Right atrium auricular region (tissue), 2 donors: ENCODE results near the gene STARD13. TPM values are rescaled to one million over a fixed set of nuclear protein-coding genes. Genes with fewer than 3 reads are reported as not detected.
A peak's percentile ranks its signal among the peaks of the same experiment; 100 is the strongest.

Source experiments
- DNase-seq: peaks from one replicate; pipeline ENCODE4 v3.0.0-alpha.2; 2019; ENCODE audit warnings: low spot score
- H3K27ac ChIP-seq, 2 donors: fragments of 200-600 bp; sonication (generic); 1 replicate in 1 of 2; 2 replicates in 1 of 2; pipeline ENCODE4 v1.5.1; 2016 to 2019
- H3K27me3 ChIP-seq, 2 donors: fragments of 200-600 bp; sonication (generic); one replicate each; pipeline versions ENCODE4 v1.5.1 to v1.6.0; 2017 to 2019
- H3K36me3 ChIP-seq: fragments of 200-600 bp; sonication (generic); one replicate; pipeline ENCODE4 v1.5.1; 2016
- H3K4me1 ChIP-seq, 2 donors: fragments of 200-600 bp; sonication (generic); one replicate each; pipeline versions ENCODE4 v1.5.1 to v1.6.0; 2017 to 2019
- H3K4me3 ChIP-seq, 2 donors: fragments of 200-600 bp; sonication (generic); 1 replicate in 1 of 2; 2 replicates in 1 of 2; pipeline ENCODE4 v1.5.1; 2017 to 2019; ENCODE audit warnings: mild to moderate bottlenecking in 1 of 2, moderate library complexity in 1 of 2
- H3K9me3 ChIP-seq, 2 donors: fragments of 200-600 bp; sonication (generic); one replicate each; pipeline ENCODE4 v1.5.1; 2019
- CTCF ChIP-seq, 2 donors: fragments of 200-600 bp; sonication (generic); IDR thresholded peaks; one replicate each; pipeline ENCODE4 v1.5.1; 2019; ENCODE audit warnings: antibody characterized with exemption in 2 of 2
- total RNA-seq, 2 donors: library from RNA; depleted of rRNA; stranded (reverse); fragments of >200 nt; gene quantifications; one replicate each; pipeline ENCODE4 v1.1.0, GENCODE V29; 2016

Gene STARD13
- total RNA-seq, result 10 to 100 TPM; 21.6 to 23.3 TPM

- Histone ChIP-seq H3K4me3 (peak within 1 kb of the TSS; percentile 62 to 77), H3K9me3 (no peaks in the 10 kb centered on the region), H3K4me1 (peaks cover 0 to 41% of the 10 kb centered on the region in 2 donors), H3K27me3 (no peaks in the 10 kb centered on the region), H3K36me3 (no peaks in the 10 kb centered on the region), H3K27ac (peak within 1 kb of the TSS; percentile 92 to 98)
- peak in 1 of 2 donors; percentile 57 for TF ChIP-seq CTCF (IDR thresholded peaks at IDR 0.05)
- DNase-seq, result peak; percentile 99
These were observed at the start of gene STARD13 for GRCh38 chr13:33285420-33286124. TSS of gene STARD13 (minus strand) at chr13:33285755. CDS start at chr13:33285638, 117 bp downstream.

GRCh38 chr13:33334831-33335230, 49.3 kb upstream of the STARD13 start:
- TF ChIP-seq CTCF (IDR thresholded peaks at IDR 0.05), result no peak
- Histone ChIP-seq H3K36me3 (no peaks in the 10 kb centered on the region), H3K27ac (no peak overlapping the region), H3K4me1 (no peaks in the 10 kb centered on the region), H3K4me3 (no peak overlapping the region), H3K27me3 (no peaks in the 10 kb centered on the region), H3K9me3 (no peaks in the 10 kb centered on the region)
- no peak for DNase-seq

GRCh38 chr13:33331962-33332361, 46.4 kb upstream of the STARD13 start:
- H3K27me3 ChIP-seq, result no peaks in the 10 kb centered on the region
- no peaks in the 10 kb centered on the region for H3K9me3 ChIP-seq
- H3K4me1 ChIP-seq, result no peaks in the 10 kb centered on the region
- TF ChIP-seq CTCF (IDR thresholded peaks at IDR 0.05), result no peak
- H3K36me3 ChIP-seq, result no peaks in the 10 kb centered on the region
- no peak for DNase-seq
- H3K27ac ChIP-seq, result no peak overlapping the region
- H3K4me3 ChIP-seq, result no peak overlapping the region

GRCh38 chr13:33330483-33330882, 44.9 kb upstream of the STARD13 start:
- no peak overlapping the region for H3K4me3 ChIP-seq
- no peaks in the 10 kb centered on the region for H3K27me3 ChIP-seq
- H3K4me1 ChIP-seq, result no peaks in the 10 kb centered on the region
- DNase-seq, result no peak
- H3K36me3 ChIP-seq, result no peaks in the 10 kb centered on the region
- no peak overlapping the region for H3K27ac ChIP-seq
- no peak for TF ChIP-seq CTCF (IDR thresholded peaks at IDR 0.05)
- H3K9me3 ChIP-seq, result no peaks in the 10 kb centered on the region

- Histone ChIP-seq H3K4me1 (peaks cover 0 to 1% of the 10 kb centered on the region in 2 donors), H3K9me3 (no peaks in the 10 kb centered on the region), H3K4me3 (no peak overlapping the region), H3K27me3 (no peaks in the 10 kb centered on the region), H3K27ac (no peak overlapping the region), H3K36me3 (no peaks in the 10 kb centered on the region)
- DNase-seq, result no peak
- no peak for TF ChIP-seq CTCF (IDR thresholded peaks at IDR 0.05)
These were observed 43.1 kb upstream of the STARD13 start for GRCh38 chr13:33328701-33329100.

GRCh38 chr13:33326723-33327122, 41.2 kb upstream of the STARD13 start:
- no peaks in the 10 kb centered on the region for H3K36me3 ChIP-seq
- peaks cover 0 to 9% of the 10 kb centered on the region in 2 donors for H3K4me1 ChIP-seq
- no peaks in the 10 kb centered on the region for H3K27me3 ChIP-seq
- no peak for DNase-seq
- no peak overlapping the region for H3K4me3 ChIP-seq
- TF ChIP-seq CTCF (IDR thresholded peaks at IDR 0.05), result no peak
- no peak overlapping the region for H3K27ac ChIP-seq
- no peaks in the 10 kb centered on the region for H3K9me3 ChIP-seq
